HG02571 (cell line): Measurements from ENCODE around the gene PI4KA.
A peak's percentile ranks its signal among the peaks of the same experiment; 100 is the strongest.

Experiments used
- ATAC-seq: cut with Tn5 transposase; IDR thresholded peaks from one replicate; pipeline ENCODE4 v1.9.1; 2021; ENCODE audit warnings: mild to moderate bottlenecking, moderate library complexity; ENCODE audit not compliant: unreplicated experiment

PI4KA gene

GRCh38 chr22:20881869-20882815, 23.5 kb upstream of the PI4KA start:
- ATAC-seq: no peak

GRCh38 chr22:20881231-20881630, 22.6 kb upstream of the PI4KA start:
- no peak for ATAC-seq

GRCh38 chr22:20877715-20878114, 19.1 kb upstream of the PI4KA start:
- no peak for ATAC-seq

- ATAC-seq: no peak
Observed at GRCh38 chr22:20875296-20875695, 16.7 kb upstream of the PI4KA start.

- no peak for ATAC-seq
Observed at GRCh38 chr22:20873214-20873613, 14.6 kb upstream of the PI4KA start.

- no peak for ATAC-seq
Observed at GRCh38 chr22:20869234-20869633, 10.6 kb upstream of the PI4KA start.

GRCh38 chr22:20868025-20868962, 9.7 kb upstream of the PI4KA start:
- ATAC-seq: no peak

- no peak for ATAC-seq
Observed at GRCh38 chr22:20867179-20868024, 8.8 kb upstream of the PI4KA start.

- ATAC-seq: no peak
Observed at GRCh38 chr22:20866736-20867135, 8.1 kb upstream of the PI4KA start.

GRCh38 chr22:20865875-20866445, 7.3 kb upstream of the PI4KA start:
- ATAC-seq: no peak

GRCh38 chr22:20865331-20865730, 6.7 kb upstream of the PI4KA start:
- no peak for ATAC-seq

- no peak for ATAC-seq
Observed at GRCh38 chr22:20864186-20864908, 5.7 kb upstream of the PI4KA start.

GRCh38 chr22:20863366-20863765, 4.8 kb upstream of the PI4KA start:
- no peak for ATAC-seq

GRCh38 chr22:20862540-20862939, 3.9 kb upstream of the PI4KA start:
- ATAC-seq: no peak

- no peak for ATAC-seq
Observed at GRCh38 chr22:20859615-20860014, 1.0 kb upstream of the PI4KA start.

GRCh38 chr22:20857838-20858614, 585 bp downstream of the PI4KA start:
- peak; percentile 43 for ATAC-seq

GRCh38 chr22:20857247-20857643, 1.4 kb downstream of the PI4KA start:
- ATAC-seq: no peak

- no peak for ATAC-seq
Observed at GRCh38 chr22:20853236-20853660, 5.4 kb downstream of the PI4KA start.

GRCh38 chr22:20852503-20852902, 6.1 kb downstream of the PI4KA start:
- no peak for ATAC-seq
